K562 (cell line): ENCODE data around the gene KASH5. TPM values are rescaled to one million over a fixed set of nuclear protein-coding genes. Genes with fewer than 3 reads are reported as not detected.

Experiments
- ATAC-seq: fragments of 200-7000 bp; cut with Tn5 transposase; 3 replicates; pipeline ENCODE4 v1.9.1; 2020; ENCODE audit warnings: moderate library complexity
- BruUV-seq: library from RNA; stranded (reverse); fragments of 400-500 nt; replicated peaks from 2 replicates; lab custom pipeline; 2021; lab: Mats Ljungman, UMichigan
- CTCF ChIA-PET: fragments of 300-600 bp; formaldehyde crosslinking; extraction: SDS; loops from one replicate; lab custom pipeline; 2021; ENCODE audit warnings: low intra/inter-chr PET ratio; lab: Yijun Ruan, JAX
- POLR2A ChIA-PET: fragments of 300-600, 350-650 bp; sonication (Branson Sonifier 250); formaldehyde crosslinking; extraction: SDS; loops from one replicate; lab custom pipeline; 2021; ENCODE audit warnings: antibody characterized with exemption, inconsistent platforms; lab: Yijun Ruan, JAX
- DNase-seq, 4 experiments: peaks; one replicate each; pipeline versions ENCODE4 v3.0.0 to v3.0.0-alpha.2; 2011 to 2018; ENCODE audit warnings: low spot score in 3 of 4, mixed read lengths in 3 of 4; ENCODE audit errors: extremely low read depth in 1 of 4
- FAIRE-seq: peaks from 2 replicates; lab custom pipeline; 2011; peaks lifted over from hg19 to GRCh38; lab: Jason Lieb, UNC
- H2AFZ ChIP-seq: 2 replicates; pipeline ENCODE4 v1.6.0; 2011; ENCODE audit warnings: low read depth, low read length, control low read depth, inconsistent platforms
- H3K27ac ChIP-seq: fragments of 200-600 bp; 3 replicates; pipeline ENCODE4 v1.8.0; 2011; ENCODE audit warnings: low read depth, mild to moderate bottlenecking, control low read depth, inconsistent platforms, low read length, moderate library complexity, mixed read lengths; ENCODE audit errors: extremely low read depth
- H3K27me3 ChIP-seq, 2 experiments: fragments of 300-600 bp in 1 of 2; 2 replicates in 1 of 2; 3 replicates in 1 of 2; pipeline versions ENCODE4 v1.6.0 to v1.8.0; 2011; ENCODE audit warnings: inconsistent platforms in 2 of 2, low read length in 2 of 2, mild to moderate bottlenecking in 1 of 2, mixed read lengths in 1 of 2, moderate library complexity in 1 of 2; ENCODE audit not compliant: control insufficient read depth in 2 of 2, insufficient read depth in 2 of 2
- H3K36me3 ChIP-seq: fragments of 300-600 bp; 3 replicates; pipeline ENCODE4 v1.8.0; 2011; ENCODE audit warnings: mild to moderate bottlenecking, low read length, inconsistent platforms; ENCODE audit not compliant: control insufficient read depth, insufficient read depth
- H3K4me1 ChIP-seq, 2 experiments: fragments of 200-600 bp in 1 of 2; replicated peaks in 1 of 2; 2 replicates in 1 of 2; 3 replicates in 1 of 2; pipeline versions ENCODE4 v1.5.1 to v1.8.0; 2011; ENCODE audit warnings: inconsistent platforms in 2 of 2, low read length in 2 of 2, mild to moderate bottlenecking in 1 of 2, mixed read lengths in 1 of 2, moderate library complexity in 1 of 2; ENCODE audit not compliant: control insufficient read depth in 2 of 2, insufficient read depth in 2 of 2
- H3K4me2 ChIP-seq: 2 replicates; pipeline ENCODE4 v1.6.1; 2011; ENCODE audit warnings: low read length, control low read depth, inconsistent platforms, mixed read lengths; ENCODE audit not compliant: insufficient read depth
- H3K4me3 ChIP-seq: fragments of 200-600 bp; sonication (generic), shearing (Covaris generic); 2 replicates; pipeline ENCODE4 v1.5.1; 2016; ENCODE audit warnings: control low read depth, inconsistent platforms
- H3K79me2 ChIP-seq: fragments of 200-600 bp; 3 replicates; pipeline ENCODE4 v1.8.0; 2011; ENCODE audit warnings: low read length, inconsistent platforms; ENCODE audit not compliant: control insufficient read depth, insufficient read depth
- H3K9ac ChIP-seq, 2 experiments: 2 replicates each; pipeline versions ENCODE4 v1.6.0 to v1.6.1; 2011; ENCODE audit warnings: low read depth in 2 of 2, low read length in 2 of 2, control low read depth in 1 of 2, inconsistent platforms in 1 of 2, mild to moderate bottlenecking in 1 of 2, mixed read lengths in 1 of 2; ENCODE audit not compliant: insufficient read depth in 1 of 2
- H3K9me1 ChIP-seq: one replicate; pipeline ENCODE4 v1.6.0; 2011; ENCODE audit warnings: inconsistent platforms, mild to moderate bottlenecking, low read length, moderate library complexity; ENCODE audit not compliant: control insufficient read depth, insufficient read depth
- H3K9me3 ChIP-seq: replicated peaks from 2 replicates; pipeline ENCODE4 v1.5.1; 2011; ENCODE audit warnings: low read depth, low read length, inconsistent platforms; ENCODE audit not compliant: control insufficient read depth, insufficient read depth
- H4K20me1 ChIP-seq: replicated peaks from 2 replicates; pipeline ENCODE4 v1.6.1; 2011; ENCODE audit warnings: low read length, inconsistent platforms, mixed read lengths; ENCODE audit not compliant: control insufficient read depth, insufficient read depth
- PHF21A ChIP-seq: fragments of 450-650 bp; IDR thresholded peaks from 2 replicates; pipeline ENCODE4 v1.6.1; 2017; ENCODE audit warnings: low read depth, borderline replicate concordance
- POLR2B ChIP-seq: fragments of 450-650 bp; IDR thresholded peaks from 2 replicates; pipeline ENCODE4 v1.6.1; 2018; ENCODE audit warnings: low read depth; ENCODE audit not compliant: partially characterized antibody
- POLR2G ChIP-seq: fragments of 200-400 bp; formaldehyde crosslinking; IDR thresholded peaks from 2 replicates; pipeline ENCODE4 v1.6.1; 2017; ENCODE audit warnings: low read depth, mild to moderate bottlenecking, antibody characterized with exemption, low read length, moderate library complexity
- ZNF263 ChIP-seq: sonication (generic); formaldehyde crosslinking; IDR thresholded peaks from 2 replicates; pipeline ENCODE4 v1.8.0; 2022; ENCODE audit warnings: mild to moderate bottlenecking, missing genetic modification reagents, borderline replicate concordance
- WGBS: fragments of 100-300 bp; shearing (Covaris generic); methylation state at CpG from one replicate; pipeline ENCODE4 v1.1.6; 2016; ENCODE audit warnings: low coverage, mixed read lengths; ENCODE audit not compliant: insufficient coverage; ENCODE audit errors: missing lambda C conversion rate; 5-methylcytosine and 5-hydroxymethylcytosine counted together
- in situ Hi-C: fragments of 300-500 bp; cut with MboI; formaldehyde crosslinking; loops from 4 replicates; pipeline ENCODE4 v1.15.0; 2018; ENCODE audit warnings: inconsistent platforms, mixed read lengths
- intact Hi-C: fragments of 100-400 bp; cut with micrococcal nuclease; formaldehyde crosslinking; loops from 2 replicates; pipeline ENCODE4 v1.14.2; 2022
- polyA plus RNA-seq, 8 experiments: library from polyadenylated mRNA; depleted of rRNA in 4 of 8; stranded (reverse) in 5 of 8; unstranded in 3 of 8; fragments of >200 nt; fragmentation: Nextera tagmentation in 2 of 8; fragmentation: Illumina TruSeq in 1 of 8; extraction: Ambion mirVana in 2 of 8; extraction: Trizol in 1 of 8; gene quantifications; 2 replicates each; pipeline versions ENCODE4 v1.2.1 to v1.2.3, GENCODE V29; 2011 to 2014; ENCODE audit warnings: inconsistent platforms in 1 of 8, missing spikeins in 1 of 8
- total RNA-seq, 7 experiments: library from RNA; depleted of rRNA in 6 of 7; stranded (reverse); fragments of >200 nt in 6 of 7; fragmentation: Illumina TruSeq in 2 of 7; extraction: Trizol in 2 of 7; gene quantifications; 2 replicates each; pipeline versions ENCODE4 v1.2.1 to v1.2.3, GENCODE V29; 2011 to 2021; ENCODE audit warnings: low replicate concordance in 1 of 7
- TF ChIP-seq, protein P1 (sequence below): sonication (generic); formaldehyde crosslinking; IDR thresholded peaks from 2 replicates; pipeline ENCODE4 v1.5.0; 2020; ENCODE audit warnings: missing genetic modification reagents
- TF ChIP-seq, protein P2 (sequence below): IDR thresholded peaks from 2 replicates; pipeline ENCODE4 v1.6.1; 2011; ENCODE audit warnings: borderline replicate concordance, low read depth, mild to moderate bottlenecking, moderate library complexity, low read length; ENCODE audit not compliant: insufficient read depth, poor library complexity, severe bottlenecking
- TF ChIP-seq, protein P3 (sequence below), 3 experiments: IDR thresholded peaks in 2 of 3; conservative IDR thresholded peaks in 1 of 3; 2 replicates each; pipeline ENCODE4 v1.5.1; 2011 to 2012; ENCODE audit warnings: low read length in 3 of 3, mild to moderate bottlenecking in 3 of 3, control low read depth in 2 of 3, improper control_type of control experiment in 1 of 3, inconsistent platforms in 1 of 3, low read depth in 1 of 3, mixed read lengths in 1 of 3, moderate library complexity in 1 of 3; ENCODE audit not compliant: insufficient read depth in 2 of 3

Gene KASH5
- total and polyA plus RNA-seq, 9 of the 15 experiments (the other 6 are each of a cell fraction or from before 2014, with no cell fraction given), result 0.07 to 0.84 (median 0.34) TPM; not detected in 1

DNA sequence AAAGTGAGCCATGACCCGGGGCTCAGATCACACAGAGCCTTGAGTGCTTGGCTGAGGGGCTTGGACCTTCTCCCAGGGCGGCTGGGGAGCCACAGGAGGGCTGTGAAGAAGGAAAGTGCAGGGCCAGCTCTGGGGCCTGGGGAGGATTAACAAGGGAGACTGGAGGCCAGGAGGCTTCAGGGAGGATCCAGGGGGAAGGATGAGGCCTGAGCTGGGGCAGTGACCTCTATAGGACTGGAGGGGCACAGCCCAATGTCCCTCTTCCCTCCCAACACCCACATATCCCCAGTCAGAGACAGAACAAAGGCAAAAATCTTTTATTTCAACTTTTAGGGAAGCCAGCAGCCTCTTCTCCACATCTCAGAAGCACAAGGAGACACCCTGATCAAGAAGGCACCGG, 57.9 kb downstream of the KASH5 start:
- in situ Hi-C loops, result no loop called here
- H3K27ac ChIP-seq, result no peak overlapping the region
- no peak for FAIRE-seq
- H3K4me2 ChIP-seq, result no peak overlapping the region
- CTCF ChIA-PET, result no interaction called here
- intact Hi-C loops, result loop anchor here (10.0 kb wide), 1 partner anchor 181 kb away; no protein-coding TSS in a partner anchor
- no peak for DNase-seq
- H3K9ac ChIP-seq, result no peak overlapping the region
- H3K9me1 ChIP-seq, result no peaks in the 10 kb centered on the region
- peaks cover 41% of the 10 kb centered on the region; the same call in 2 of the 3 replicates for H3K36me3 ChIP-seq
- no peak overlapping the region for H2AFZ ChIP-seq
- peaks cover under 1 to 1% of the 10 kb centered on the region in 2 experiments; a peak in 2 of 5 replicates for H3K27me3 ChIP-seq
- peak; percentile 94 for TF ChIP-seq ZNF263 (CRISPR knock-in tag)
- TF ChIP-seq, protein P1, sequence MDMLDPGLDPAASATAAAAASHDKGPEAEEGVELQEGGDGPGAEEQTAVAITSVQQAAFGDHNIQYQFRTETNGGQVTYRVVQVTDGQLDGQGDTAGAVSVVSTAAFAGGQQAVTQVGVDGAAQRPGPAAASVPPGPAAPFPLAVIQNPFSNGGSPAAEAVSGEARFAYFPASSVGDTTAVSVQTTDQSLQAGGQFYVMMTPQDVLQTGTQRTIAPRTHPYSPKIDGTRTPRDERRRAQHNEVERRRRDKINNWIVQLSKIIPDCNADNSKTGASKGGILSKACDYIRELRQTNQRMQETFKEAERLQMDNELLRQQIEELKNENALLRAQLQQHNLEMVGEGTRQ (CRISPR knock-in tag), result no peak
- TF ChIP-seq, protein P2, sequence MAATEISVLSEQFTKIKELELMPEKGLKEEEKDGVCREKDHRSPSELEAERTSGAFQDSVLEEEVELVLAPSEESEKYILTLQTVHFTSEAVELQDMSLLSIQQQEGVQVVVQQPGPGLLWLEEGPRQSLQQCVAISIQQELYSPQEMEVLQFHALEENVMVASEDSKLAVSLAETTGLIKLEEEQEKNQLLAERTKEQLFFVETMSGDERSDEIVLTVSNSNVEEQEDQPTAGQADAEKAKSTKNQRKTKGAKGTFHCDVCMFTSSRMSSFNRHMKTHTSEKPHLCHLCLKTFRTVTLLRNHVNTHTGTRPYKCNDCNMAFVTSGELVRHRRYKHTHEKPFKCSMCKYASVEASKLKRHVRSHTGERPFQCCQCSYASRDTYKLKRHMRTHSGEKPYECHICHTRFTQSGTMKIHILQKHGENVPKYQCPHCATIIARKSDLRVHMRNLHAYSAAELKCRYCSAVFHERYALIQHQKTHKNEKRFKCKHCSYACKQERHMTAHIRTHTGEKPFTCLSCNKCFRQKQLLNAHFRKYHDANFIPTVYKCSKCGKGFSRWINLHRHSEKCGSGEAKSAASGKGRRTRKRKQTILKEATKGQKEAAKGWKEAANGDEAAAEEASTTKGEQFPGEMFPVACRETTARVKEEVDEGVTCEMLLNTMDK, result peak; percentile 52
- TF ChIP-seq POLR2B, result peak; percentile 4
- 0 out of 2 replicates have a peak, but pooled peaks have one; percentile 18 for TF ChIP-seq POLR2G
- TF ChIP-seq, protein P3, sequence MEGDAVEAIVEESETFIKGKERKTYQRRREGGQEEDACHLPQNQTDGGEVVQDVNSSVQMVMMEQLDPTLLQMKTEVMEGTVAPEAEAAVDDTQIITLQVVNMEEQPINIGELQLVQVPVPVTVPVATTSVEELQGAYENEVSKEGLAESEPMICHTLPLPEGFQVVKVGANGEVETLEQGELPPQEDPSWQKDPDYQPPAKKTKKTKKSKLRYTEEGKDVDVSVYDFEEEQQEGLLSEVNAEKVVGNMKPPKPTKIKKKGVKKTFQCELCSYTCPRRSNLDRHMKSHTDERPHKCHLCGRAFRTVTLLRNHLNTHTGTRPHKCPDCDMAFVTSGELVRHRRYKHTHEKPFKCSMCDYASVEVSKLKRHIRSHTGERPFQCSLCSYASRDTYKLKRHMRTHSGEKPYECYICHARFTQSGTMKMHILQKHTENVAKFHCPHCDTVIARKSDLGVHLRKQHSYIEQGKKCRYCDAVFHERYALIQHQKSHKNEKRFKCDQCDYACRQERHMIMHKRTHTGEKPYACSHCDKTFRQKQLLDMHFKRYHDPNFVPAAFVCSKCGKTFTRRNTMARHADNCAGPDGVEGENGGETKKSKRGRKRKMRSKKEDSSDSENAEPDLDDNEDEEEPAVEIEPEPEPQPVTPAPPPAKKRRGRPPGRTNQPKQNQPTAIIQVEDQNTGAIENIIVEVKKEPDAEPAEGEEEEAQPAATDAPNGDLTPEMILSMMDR (IDR thresholded peaks at IDR 0.05 in 2 of 3, conservative IDR thresholded peaks at IDR 0.05 in 1 of 3; ENCODE audit: insufficient read depth in 2 of 3, low read depth in 1 of 3, low read length in 3 of 3), result 0 out of 6 replicates have a peak, but pooled peaks of 1 of the 3 experiments have one; percentile 17
- no peak for TF ChIP-seq PHF21A
- 75% methylated on average over 3 of the region's 3 CpGs for WGBS
- POLR2A ChIA-PET, result interaction anchor here (1.4 to 1.6 kb wide), 2 partner anchors 54 to 83 kb away, joined by 3 to 4 read pairs; no protein-coding TSS in a partner anchor
- H3K9me3 ChIP-seq, result no peaks in the 10 kb centered on the region
- peaks cover 28% of the 10 kb centered on the region for H3K79me2 ChIP-seq
- no peak overlapping the region for H3K4me3 ChIP-seq
- BruUV-seq, result no TSS peak
- no peaks in the 10 kb centered on the region; the same call in 1 of the 2 replicates for H4K20me1 ChIP-seq
- no peak for ATAC-seq
- H3K4me1 ChIP-seq, result peaks cover 24 to 67% of the 10 kb centered on the region in 2 experiments
